GM15510 (cell line): ENCODE data around the gene GUCA2B.

ENCODE experiments used
- POLR2A ChIP-seq: IDR thresholded peaks from 3 replicates; pipeline ENCODE4 v1.6.1; 2011; ENCODE audit warnings: borderline replicate concordance; ENCODE audit not compliant: insufficient read length; ENCODE audit errors: extremely low read depth

The GUCA2B gene

GRCh38 chr1:42152907-42153600 lies at the start of gene GUCA2B:
Gene GUCA2B, plus strand, starts transcription at chr1:42153410. Its CDS starts 41 bp downstream, at chr1:42153451.
- TF ChIP-seq POLR2A = no peak

- TF ChIP-seq POLR2A = no peak
Measured at GRCh38 chr1:42105025-42105424, 48.2 kb upstream of the GUCA2B start.

DNA sequence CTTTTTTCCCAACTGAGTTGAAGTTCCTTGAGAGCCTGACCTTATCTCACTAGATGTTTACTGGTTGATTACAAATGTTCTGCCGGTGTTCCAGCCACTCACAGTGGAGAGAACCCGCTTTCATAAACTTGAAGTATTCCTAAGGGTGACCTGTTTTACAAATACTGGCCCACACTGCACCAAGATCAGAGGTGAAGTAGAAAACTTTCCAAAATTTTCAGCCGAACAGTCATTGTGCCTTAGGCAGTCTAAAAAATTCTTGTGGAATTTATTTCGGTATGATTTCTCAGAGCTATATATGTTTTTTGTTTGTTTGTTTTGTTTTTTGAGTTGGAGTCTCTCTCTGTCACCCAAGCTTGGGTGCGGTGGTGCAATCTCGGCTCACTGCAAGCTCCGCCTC lies 44.9 kb upstream of the GUCA2B start:
- TF ChIP-seq POLR2A = no peak

GRCh38 chr1:42109600-42109999 lies 43.6 kb upstream of the GUCA2B start:
- no peak for TF ChIP-seq POLR2A

- TF ChIP-seq POLR2A = no peak
Measured at GRCh38 chr1:42114229-42114628, 39.0 kb upstream of the GUCA2B start.

- TF ChIP-seq POLR2A = no peak
Measured at GRCh38 chr1:42117214-42117613, 36.0 kb upstream of the GUCA2B start.

DNA sequence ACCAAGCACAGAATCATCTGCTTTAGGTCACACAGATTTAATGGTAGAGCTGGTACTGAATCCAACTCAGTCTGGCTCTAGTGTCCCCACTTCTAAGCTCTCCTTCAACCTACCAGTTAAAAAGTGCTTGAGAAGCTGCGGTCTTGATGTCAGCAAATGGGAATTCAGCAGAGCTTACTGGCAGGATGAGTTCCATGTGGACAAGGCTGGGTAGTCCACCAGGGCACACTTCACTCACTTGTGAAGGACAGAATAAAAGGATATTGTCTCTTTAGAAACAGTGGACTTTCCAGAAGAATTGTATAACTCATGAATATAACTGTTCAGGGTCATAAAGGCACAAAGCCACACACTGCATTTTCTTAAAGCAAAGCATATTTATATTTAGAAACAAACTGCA lies 35.1 kb upstream of the GUCA2B start:
- TF ChIP-seq POLR2A = no peak

DNA sequence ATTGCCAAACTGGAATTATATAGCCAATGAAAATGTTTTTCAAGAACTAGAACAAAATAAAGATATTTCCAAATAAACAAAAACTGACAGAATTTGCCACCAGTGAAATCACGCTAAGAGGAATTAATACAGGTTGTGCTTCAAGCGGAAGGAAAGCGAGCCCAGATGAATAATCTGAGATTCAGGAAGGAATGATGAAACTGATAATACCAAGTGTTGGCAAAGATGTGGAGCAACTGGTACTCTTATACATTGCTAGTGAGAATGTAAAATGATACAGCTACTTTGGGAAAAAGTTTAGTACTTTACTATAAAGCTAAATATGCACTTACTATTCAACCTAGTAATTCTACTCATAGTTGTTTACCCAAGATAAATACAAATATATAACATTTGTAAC lies 30.8 kb upstream of the GUCA2B start:
- no peak for TF ChIP-seq POLR2A

DNA sequence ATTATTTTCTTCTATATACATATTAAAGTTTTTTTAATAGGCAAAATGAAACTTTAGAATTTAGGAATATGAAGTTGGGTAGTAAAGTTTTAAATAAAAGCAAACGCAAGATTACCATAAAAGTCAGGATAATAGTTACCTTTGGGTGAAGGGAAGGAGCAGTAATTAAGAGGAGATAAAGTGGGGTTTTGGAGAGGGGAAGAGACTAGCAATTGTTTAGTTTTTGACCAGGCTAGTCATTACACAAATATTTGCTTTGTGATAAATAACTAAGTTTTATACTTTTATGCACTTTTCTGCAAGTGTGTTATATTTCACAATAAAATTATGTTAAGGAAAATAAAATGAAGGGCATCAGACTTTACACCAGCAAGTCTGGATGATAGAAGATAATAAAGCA lies 27.7 kb upstream of the GUCA2B start:
- no peak for TF ChIP-seq POLR2A

DNA sequence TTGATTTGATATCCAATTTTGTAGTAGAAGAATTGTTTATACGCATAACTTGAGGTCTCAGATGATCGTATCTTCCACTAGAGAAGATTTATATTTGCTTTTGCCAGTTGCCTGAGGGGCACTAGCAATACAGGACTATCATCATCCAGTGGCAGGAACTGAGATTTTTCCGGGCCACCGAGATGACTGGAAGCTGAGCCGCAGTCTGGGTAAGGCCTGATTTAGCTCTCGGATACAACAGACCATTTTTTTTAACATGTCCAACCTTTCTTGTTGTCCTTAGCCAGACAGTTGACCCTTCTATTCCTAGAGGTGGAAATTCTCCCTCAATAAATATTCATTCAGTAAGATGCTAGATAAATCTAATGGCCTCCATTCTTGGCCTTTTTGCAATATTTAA lies 25.4 kb upstream of the GUCA2B start:
- TF ChIP-seq POLR2A = no peak

DNA sequence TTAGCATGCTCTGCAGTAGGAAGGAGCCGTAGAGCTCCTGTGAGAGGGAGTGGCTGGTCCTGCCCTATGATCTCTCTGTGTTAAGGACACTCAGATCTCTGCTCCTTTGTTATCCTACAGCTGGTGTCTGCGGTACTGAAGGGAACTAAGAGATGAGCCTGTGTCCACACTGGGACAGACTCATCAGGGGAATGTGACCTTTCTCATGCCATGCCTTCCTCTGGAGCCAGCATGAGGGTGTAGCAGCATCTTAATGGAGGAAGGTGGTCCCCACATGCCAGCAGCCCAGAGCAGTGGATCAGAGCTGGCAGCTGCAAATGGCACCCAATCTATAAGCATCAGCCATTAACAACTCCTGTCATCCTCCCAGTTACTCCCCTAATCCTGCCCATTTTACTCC lies 24.7 kb upstream of the GUCA2B start:
- no peak for TF ChIP-seq POLR2A

GRCh38 chr1:42128964-42129363 lies 24.2 kb upstream of the GUCA2B start:
- TF ChIP-seq POLR2A = no peak

GRCh38 chr1:42130061-42130660 lies 23.0 kb upstream of the GUCA2B start:
- TF ChIP-seq POLR2A = no peak

DNA sequence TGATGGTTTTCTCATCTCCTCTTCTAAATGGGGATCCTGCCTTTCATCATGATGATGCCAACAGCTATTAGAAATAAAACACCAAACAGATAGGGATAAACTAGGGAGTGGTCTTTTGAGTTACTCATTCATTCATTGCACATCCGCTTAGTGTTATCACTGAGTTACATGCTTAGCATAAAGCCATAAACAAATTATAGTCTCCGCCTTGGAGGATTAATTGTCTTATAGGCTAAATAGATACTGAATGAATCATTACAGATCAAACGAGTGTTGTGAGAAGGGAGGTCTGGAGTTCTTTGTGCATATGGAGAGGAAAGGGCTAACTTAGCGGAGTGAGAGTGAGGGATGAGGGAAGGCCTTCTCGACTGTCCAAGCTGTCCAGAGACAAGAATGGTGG lies 19.8 kb upstream of the GUCA2B start:
- no peak for TF ChIP-seq POLR2A

- TF ChIP-seq POLR2A = no peak
Measured at GRCh38 chr1:42133809-42134526, 19.2 kb upstream of the GUCA2B start.

DNA sequence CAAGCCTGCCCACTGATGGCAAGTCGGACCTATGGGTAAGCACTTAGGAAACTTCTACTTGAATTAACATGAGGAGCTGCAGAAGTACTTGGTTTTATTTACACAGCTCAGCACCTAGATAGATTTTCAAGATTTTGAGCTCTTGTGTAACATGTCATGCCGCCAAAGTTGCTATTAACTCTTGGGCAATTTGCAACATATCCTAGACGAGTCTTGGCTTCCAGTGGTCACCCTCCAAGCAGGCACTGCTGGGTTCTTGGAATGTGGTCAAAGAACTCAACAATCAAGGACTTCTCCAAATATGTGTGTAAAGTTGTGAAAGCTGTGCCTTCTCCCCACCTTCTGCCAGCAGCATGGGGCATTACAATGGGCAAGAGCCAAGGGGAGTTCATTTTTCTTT lies 17.8 kb upstream of the GUCA2B start:
- TF ChIP-seq POLR2A = no peak
